BLaER1 treated with 17β-estradiol and CSF1 and Interleukin-3, amounts not matched to agents 10 nM and 100 nM (cell line): ENCODE results near the gene SDHAF2.
A peak's percentile ranks its signal among the peaks of the same experiment; 100 is the strongest.

Experiments
- H3K27ac ChIP-seq, 11 experiments: shearing (Covaris generic); formaldehyde crosslinking; 2 replicates each; pipeline ENCODE4 v1.8.1; 2022
- H3K27me3 ChIP-seq, 11 experiments: shearing (Covaris generic); formaldehyde crosslinking; 2 replicates each; pipeline ENCODE4 v1.8.1; 2022
- H3K36me3 ChIP-seq, 11 experiments: shearing (Covaris generic); formaldehyde crosslinking; 2 replicates each; pipeline ENCODE4 v1.8.1; 2022
- H3K4me1 ChIP-seq, 10 experiments: shearing (Covaris generic); formaldehyde crosslinking; 2 replicates each; pipeline ENCODE4 v1.8.1; 2022
- H3K4me2 ChIP-seq, 11 experiments: shearing (Covaris generic); formaldehyde crosslinking; 2 replicates each; pipeline ENCODE4 v1.8.1; 2022
- H3K4me3 ChIP-seq, 10 experiments: shearing (Covaris generic); formaldehyde crosslinking; 2 replicates each; pipeline ENCODE4 v1.8.1; 2022
- H3K9ac ChIP-seq, 11 experiments: shearing (Covaris generic); formaldehyde crosslinking; 2 replicates each; pipeline ENCODE4 v1.8.1; 2022
- H3K9me3 ChIP-seq, 11 experiments: shearing (Covaris generic); formaldehyde crosslinking; replicated peaks in 1 of 11; 2 replicates each; pipeline ENCODE4 v1.8.1; 2022
- H4K20me1 ChIP-seq, 11 experiments: shearing (Covaris generic); formaldehyde crosslinking; 2 replicates each; pipeline ENCODE4 v1.8.1; 2022
- Cebpa-rat ChIP-seq, 11 experiments: shearing (Covaris generic); IDR thresholded peaks; 2 replicates each; pipeline ENCODE4 v1.8.1; 2022

The SDHAF2 gene

DNA sequence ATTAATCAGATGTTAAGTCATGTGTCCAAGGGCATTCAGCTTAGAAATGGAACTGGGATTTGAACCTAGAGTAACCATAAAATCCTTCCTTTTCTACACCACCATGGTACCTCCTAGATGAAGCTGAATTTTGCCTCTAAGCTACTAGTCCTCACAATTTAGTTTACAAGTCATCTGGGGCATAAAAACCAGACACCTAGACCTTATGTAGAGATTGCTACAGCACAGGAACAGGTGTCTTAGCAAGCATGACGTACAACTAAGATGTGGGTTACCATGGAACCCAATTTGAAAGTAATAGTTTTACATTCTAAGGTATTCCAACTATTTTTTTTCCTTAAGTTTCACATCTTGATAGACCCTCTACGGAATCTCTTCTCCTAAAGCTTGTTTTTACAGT is 28.4 kb upstream of the SDHAF2 start:
- H3K36me3 ChIP-seq = peaks cover 55 to 81% (median 61%) of the 10 kb centered on the region in 11 experiments
- H3K4me1 ChIP-seq = peaks cover 0 to 24% (median 0%) of the 10 kb centered on the region in 10 experiments; a peak in 5 of 20 replicates
- no peak for TF ChIP-seq Cebpa-rat (IDR thresholded peaks at IDR 0.05)
- H3K27me3 ChIP-seq = no peaks in the 10 kb centered on the region
- H3K4me2 ChIP-seq = no peak overlapping the region
- H3K4me3 ChIP-seq = no peak overlapping the region
- no peaks in the 10 kb centered on the region for H3K9me3 ChIP-seq
- no peak overlapping the region for H3K9ac ChIP-seq
- H4K20me1 ChIP-seq = peaks cover 21 to 52% (median 44%) of the 10 kb centered on the region in 11 experiments; a peak in 20 of 22 replicates
- no peak overlapping the region for H3K27ac ChIP-seq

DNA sequence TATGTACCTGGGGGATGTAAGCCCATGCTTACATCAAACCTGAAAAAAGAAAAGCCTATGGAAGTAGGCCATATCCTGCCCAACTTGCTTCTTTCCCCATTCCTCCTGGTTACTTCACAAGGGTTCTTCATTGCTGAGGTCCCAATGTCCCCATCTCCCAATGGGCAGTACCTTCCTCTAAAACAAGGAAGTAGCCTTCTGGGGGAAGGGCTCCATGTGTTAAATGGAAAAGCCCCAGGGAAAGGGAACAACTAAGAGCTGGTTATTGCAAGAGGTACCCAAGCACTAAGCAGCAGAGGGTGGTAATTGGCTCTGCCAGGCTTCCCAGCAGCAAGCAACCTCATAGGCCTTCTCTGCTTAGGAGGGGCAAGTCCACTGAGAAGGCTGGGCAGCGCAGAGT is 26.3 kb upstream of the SDHAF2 start:
- H3K27me3 ChIP-seq = no peaks in the 10 kb centered on the region
- peaks cover 0 to 24% (median 0%) of the 10 kb centered on the region in 10 experiments; a peak in 4 of 20 replicates for H3K4me1 ChIP-seq
- peaks cover 63 to 86% (median 81%) of the 10 kb centered on the region in 11 experiments for H3K36me3 ChIP-seq
- H3K9ac ChIP-seq = no peak overlapping the region
- H4K20me1 ChIP-seq = peaks cover 29 to 73% (median 61%) of the 10 kb centered on the region in 11 experiments; a peak in 20 of 22 replicates
- peak overlapping the region in 2 of 11 experiments; percentile 1 to 10; a peak in 2 of 22 replicates for H3K4me2 ChIP-seq
- H3K9me3 ChIP-seq = no peaks in the 10 kb centered on the region
- H3K27ac ChIP-seq = no peak overlapping the region
- no peak for TF ChIP-seq Cebpa-rat (IDR thresholded peaks at IDR 0.05)
- no peak overlapping the region for H3K4me3 ChIP-seq

DNA sequence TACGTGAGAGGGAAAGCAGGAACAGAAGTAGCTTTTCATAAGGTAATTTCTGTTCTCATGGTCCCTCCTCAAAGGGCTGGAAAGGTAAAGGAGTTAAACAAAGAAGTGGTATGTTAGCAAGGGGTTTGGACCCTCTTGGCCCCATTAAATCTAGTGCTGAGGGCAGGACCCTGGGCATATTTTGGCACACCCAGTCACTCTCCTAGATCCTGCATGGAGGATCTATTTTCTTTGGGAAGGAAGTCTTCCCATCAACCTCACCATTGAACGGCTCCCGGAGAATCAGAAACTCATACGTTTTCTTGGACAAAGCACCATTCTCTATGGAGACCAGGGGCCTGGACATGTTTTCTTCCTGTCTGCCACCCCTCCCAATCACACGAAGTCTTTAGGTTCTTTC is 25.8 kb upstream of the SDHAF2 start:
- Histone ChIP-seq H3K9me3 (no peaks in the 10 kb centered on the region), H3K4me2 (peak overlapping the region in 2 of 11 experiments; percentile 1 to 10; a peak in 2 of 22 replicates), H3K27me3 (no peaks in the 10 kb centered on the region), H3K36me3 (peaks cover 63 to 88% (median 84%) of the 10 kb centered on the region in 11 experiments), H3K27ac (no peak overlapping the region), H3K9ac (no peak overlapping the region), H3K4me1 (peaks cover 0 to 24% (median 0%) of the 10 kb centered on the region in 10 experiments; a peak in 4 of 20 replicates), H3K4me3 (no peak overlapping the region), H4K20me1 (peaks cover 29 to 77% (median 63%) of the 10 kb centered on the region in 11 experiments; a peak in 20 of 22 replicates)
- TF ChIP-seq Cebpa-rat (IDR thresholded peaks at IDR 0.05) = no peak

DNA sequence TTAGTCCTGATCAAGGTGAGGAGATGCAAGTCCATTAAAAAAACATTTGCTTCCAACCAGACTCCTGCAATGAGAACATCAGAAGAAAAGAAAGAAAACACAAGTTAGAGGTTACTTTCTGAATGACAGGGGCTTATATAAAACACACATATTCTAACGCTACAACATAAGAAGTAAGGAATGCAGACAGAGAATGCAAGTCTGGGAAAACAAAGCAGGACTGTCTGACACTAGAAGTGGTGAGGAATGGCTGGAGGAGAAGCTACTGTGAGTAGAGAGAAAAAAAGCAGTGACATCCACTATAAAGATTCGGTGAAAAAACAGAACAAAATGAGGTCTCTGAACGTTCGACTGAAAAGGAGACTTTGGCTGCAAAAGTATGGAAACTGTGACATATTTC is 25.3 kb upstream of the SDHAF2 start:
- Histone ChIP-seq H3K4me1 (peaks cover 0 to 24% (median 0%) of the 10 kb centered on the region in 10 experiments; a peak in 4 of 20 replicates), H3K36me3 (peaks cover 68 to 93% (median 89%) of the 10 kb centered on the region in 11 experiments), H3K27ac (no peak overlapping the region), H3K9ac (no peak overlapping the region), H3K27me3 (no peaks in the 10 kb centered on the region), H3K9me3 (no peaks in the 10 kb centered on the region), H3K4me2 (no peak overlapping the region), H3K4me3 (no peak overlapping the region), H4K20me1 (peaks cover 29 to 83% (median 63%) of the 10 kb centered on the region in 11 experiments; a peak in 20 of 22 replicates)
- no peak for TF ChIP-seq Cebpa-rat (IDR thresholded peaks at IDR 0.05)

DNA sequence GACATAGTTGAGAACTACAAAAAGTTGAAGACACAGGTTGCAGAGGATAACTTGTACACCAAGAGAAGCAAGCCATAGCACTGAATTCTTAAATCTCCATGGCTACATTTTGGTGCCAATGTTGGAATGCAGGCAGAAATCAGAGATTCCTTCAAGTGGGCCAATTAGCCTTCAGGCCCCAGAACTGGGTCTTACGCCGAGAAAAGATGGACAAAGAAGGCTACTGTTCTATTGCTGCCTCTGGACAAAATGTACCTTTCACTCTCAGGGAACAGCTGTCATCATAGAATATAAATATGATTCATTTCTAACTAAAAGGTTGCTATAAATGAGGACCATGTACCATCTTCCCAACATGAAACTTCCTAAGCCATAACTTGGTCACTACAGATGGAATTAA is 23.9 kb upstream of the SDHAF2 start:
- Histone ChIP-seq H3K9me3 (no peaks in the 10 kb centered on the region), H3K9ac (no peak overlapping the region), H3K4me3 (no peak overlapping the region), H3K36me3 (peaks cover 82 to 100% (median 99%) of the 10 kb centered on the region in 11 experiments), H3K4me2 (no peak overlapping the region), H4K20me1 (peaks cover 29 to 96% (median 65%) of the 10 kb centered on the region in 11 experiments; a peak in 20 of 22 replicates), H3K27ac (no peak overlapping the region), H3K4me1 (peaks cover 0 to 19% (median 0%) of the 10 kb centered on the region in 10 experiments; a peak in 4 of 20 replicates), H3K27me3 (no peaks in the 10 kb centered on the region)
- no peak for TF ChIP-seq Cebpa-rat (IDR thresholded peaks at IDR 0.05)

DNA sequence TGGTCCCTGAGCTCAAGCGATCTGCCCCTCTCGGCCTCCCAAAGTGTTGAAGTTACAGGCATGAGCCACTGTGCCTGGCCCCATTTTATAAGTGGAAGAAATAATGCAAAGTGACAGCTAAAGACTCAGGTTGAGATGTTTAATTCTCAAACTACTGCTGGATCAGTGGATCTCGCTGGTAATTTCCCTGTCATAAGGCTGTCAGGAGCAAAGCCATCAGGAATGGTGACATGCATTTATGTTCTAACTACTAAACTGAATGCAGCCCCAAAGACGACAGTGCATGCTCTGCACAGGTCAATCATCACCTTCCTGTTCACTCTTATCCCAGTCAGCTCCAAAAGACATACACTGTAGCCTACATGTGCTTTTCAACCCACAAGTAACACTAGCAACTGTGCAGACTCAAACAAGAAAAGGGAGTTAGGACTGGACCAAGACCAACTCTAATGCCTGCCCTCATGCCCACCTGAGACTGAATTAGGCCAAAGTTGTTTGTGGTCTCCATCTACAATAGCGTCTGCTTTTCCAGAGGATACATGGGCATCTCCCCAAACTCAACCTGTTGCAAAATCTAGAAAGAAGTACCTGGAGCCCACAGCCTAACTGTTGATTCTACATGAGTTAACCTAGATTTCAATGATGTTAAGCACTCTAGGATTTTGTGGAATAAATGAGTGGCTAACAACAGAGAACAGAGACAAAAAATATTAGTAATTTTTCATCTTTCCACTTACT is 22.8 kb upstream of the SDHAF2 start:
- Histone ChIP-seq H3K9me3 (no peaks in the 10 kb centered on the region), H3K4me1 (peaks cover 0 to 14% (median 0%) of the 10 kb centered on the region in 10 experiments; a peak in 4 of 20 replicates), H3K36me3 (peaks cover 93 to 100% (median 100%) of the 10 kb centered on the region in 11 experiments), H4K20me1 (peaks cover 29 to 96% (median 66%) of the 10 kb centered on the region in 11 experiments; a peak in 20 of 22 replicates), H3K4me3 (no peak overlapping the region), H3K4me2 (no peak overlapping the region), H3K9ac (no peak overlapping the region), H3K27me3 (no peaks in the 10 kb centered on the region), H3K27ac (no peak overlapping the region)
- no peak for TF ChIP-seq Cebpa-rat (IDR thresholded peaks at IDR 0.05)

DNA sequence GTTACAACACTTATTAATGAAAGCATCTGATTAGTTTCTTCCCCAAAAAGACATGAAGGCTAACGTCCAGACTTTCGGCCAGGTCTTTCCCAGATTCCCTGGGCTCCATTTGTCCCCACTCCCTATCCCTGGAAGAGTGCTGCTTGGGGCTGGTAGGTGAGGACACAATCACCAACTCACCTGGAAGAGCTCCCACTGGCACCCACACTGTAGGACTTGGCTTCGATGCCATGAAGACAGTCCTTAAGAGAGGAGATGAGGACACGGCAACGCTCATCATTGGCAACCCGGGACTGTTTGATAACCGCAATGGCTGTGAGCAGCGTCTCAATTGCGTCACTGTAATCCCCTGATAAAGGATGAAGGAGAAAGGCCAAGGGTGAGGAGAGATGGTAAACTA is 18.3 kb upstream of the SDHAF2 start:
- Histone ChIP-seq H4K20me1 (peaks cover 19 to 100% (median 63%) of the 10 kb centered on the region in 11 experiments; a peak in 20 of 22 replicates), H3K27me3 (no peaks in the 10 kb centered on the region), H3K9me3 (no peaks in the 10 kb centered on the region), H3K4me1 (peaks cover 10 to 23% (median 13%) of the 10 kb centered on the region in 10 experiments; a peak in 19 of 20 replicates), H3K27ac (no peak overlapping the region), H3K4me3 (no peak overlapping the region), H3K9ac (no peak overlapping the region), H3K36me3 (peaks cover 100% of the 10 kb centered on the region in 11 experiments), H3K4me2 (no peak overlapping the region)
- no peak for TF ChIP-seq Cebpa-rat (IDR thresholded peaks at IDR 0.05)

DNA sequence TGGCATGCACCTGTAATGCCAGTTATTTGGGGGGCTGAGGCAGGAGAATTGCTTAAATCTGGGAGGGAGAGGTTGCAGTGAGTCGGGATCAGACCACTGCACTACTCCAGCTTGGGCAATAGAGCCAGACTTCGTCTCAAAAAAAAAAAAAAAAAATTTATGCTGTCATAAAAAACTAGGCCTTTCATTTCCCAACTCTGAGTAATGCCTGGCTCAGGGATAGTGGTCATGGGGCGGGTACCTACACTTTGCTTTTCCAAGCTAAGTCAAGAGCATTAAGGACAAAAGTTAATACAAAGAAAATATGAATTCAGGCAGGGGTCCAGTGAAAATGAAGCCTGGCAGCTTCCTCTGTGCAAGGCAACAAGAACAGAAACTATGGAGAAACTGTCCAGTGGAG is 16.4 kb upstream of the SDHAF2 start:
- H3K4me3 ChIP-seq = no peak overlapping the region
- no peak overlapping the region for H3K27ac ChIP-seq
- no peak overlapping the region for H3K9ac ChIP-seq
- no peak for TF ChIP-seq Cebpa-rat (IDR thresholded peaks at IDR 0.05)
- peaks cover 100% of the 10 kb centered on the region in 11 experiments for H3K36me3 ChIP-seq
- H3K9me3 ChIP-seq = no peaks in the 10 kb centered on the region
- H3K27me3 ChIP-seq = no peaks in the 10 kb centered on the region
- H4K20me1 ChIP-seq = peaks cover 30 to 100% (median 69%) of the 10 kb centered on the region in 11 experiments
- no peak overlapping the region for H3K4me2 ChIP-seq
- H3K4me1 ChIP-seq = peaks cover 10 to 42% (median 23%) of the 10 kb centered on the region in 10 experiments; a peak in 19 of 20 replicates

DNA sequence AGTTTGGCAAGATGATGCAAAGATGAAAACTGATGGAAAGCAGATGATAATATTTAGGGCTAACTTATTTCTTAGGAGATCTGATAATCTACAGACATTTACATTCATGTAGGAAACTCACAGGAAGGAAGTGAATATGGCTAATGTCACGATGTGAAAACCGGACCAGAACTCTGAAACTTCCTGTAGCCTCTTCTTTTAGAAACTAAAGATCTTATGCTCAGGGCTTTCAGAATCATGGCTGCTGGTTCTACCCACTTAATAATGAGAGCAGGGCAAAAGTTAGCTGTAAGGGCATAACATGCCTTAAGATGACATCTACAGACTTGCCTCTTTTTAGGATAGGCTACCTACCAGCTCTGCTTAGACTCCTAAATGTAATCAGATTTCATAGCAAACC is 15.4 kb upstream of the SDHAF2 start:
- Histone ChIP-seq H3K36me3 (peaks cover 100% of the 10 kb centered on the region in 11 experiments), H3K27ac (peak overlapping the region in 5 of 11 experiments; percentile 9 to 31 (median 19); a peak in 7 of 22 replicates), H3K4me1 (peaks cover 10 to 50% (median 25%) of the 10 kb centered on the region in 10 experiments; a peak in 19 of 20 replicates), H4K20me1 (peaks cover 41 to 100% (median 74%) of the 10 kb centered on the region in 11 experiments), H3K9ac (peak overlapping the region in 2 of 11 experiments; percentile 12 to 14; a peak in 2 of 22 replicates), H3K4me2 (peak overlapping the region in 10 of 11 experiments; percentile 6 to 55 (median 24); a peak in 11 of 22 replicates), H3K4me3 (no peak overlapping the region), H3K9me3 (no peaks in the 10 kb centered on the region), H3K27me3 (no peaks in the 10 kb centered on the region)
- no peak for TF ChIP-seq Cebpa-rat (IDR thresholded peaks at IDR 0.05)
